Liver (tissue), 9 donors: ENCODE data around the gene BPIFB4. TPM values are rescaled to one million over a fixed set of nuclear protein-coding genes. Genes with fewer than 3 reads are reported as not detected.

Experiments
- DNase-seq: peaks from one replicate; pipeline ENCODE4 v3.0.0-alpha.2; 2017; ENCODE audit warnings: low spot score
- H3K27ac ChIP-seq, 2 donors: one replicate each; pipeline ENCODE4 v1.7.0; 2013; ENCODE audit warnings: inconsistent platforms in 2 of 2, low read length in 2 of 2, control low read depth in 1 of 2, low read depth in 1 of 2, mild to moderate bottlenecking in 1 of 2
- H3K27me3 ChIP-seq, 4 donors: one replicate each; pipeline versions ENCODE4 v1.6.1 to v1.7.0; 2013; ENCODE audit warnings: low read length in 3 of 4, inconsistent platforms in 1 of 4, mild to moderate bottlenecking in 1 of 4, moderate library complexity in 1 of 4; ENCODE audit not compliant: control insufficient read depth in 4 of 4, insufficient read depth in 4 of 4
- H3K36me3 ChIP-seq, 4 donors: one replicate each; pipeline versions ENCODE4 v1.6.1 to v1.7.0; 2013; ENCODE audit warnings: low read length in 3 of 4, mild to moderate bottlenecking in 3 of 4, low read depth in 1 of 4, moderate library complexity in 1 of 4; ENCODE audit not compliant: control insufficient read depth in 4 of 4, insufficient read depth in 3 of 4
- H3K4me1 ChIP-seq, 4 donors: one replicate each; pipeline versions ENCODE4 v1.6.1 to v1.7.0; 2013; ENCODE audit warnings: low read length in 3 of 4, mild to moderate bottlenecking in 3 of 4, moderate library complexity in 1 of 4; ENCODE audit not compliant: control insufficient read depth in 4 of 4, insufficient read depth in 4 of 4
- H3K4me3 ChIP-seq, 3 donors: one replicate each; pipeline versions ENCODE4 v1.6.1 to v1.7.0; 2013; ENCODE audit warnings: low read length in 3 of 3, control low read depth in 1 of 3, low read depth in 1 of 3, mild to moderate bottlenecking in 1 of 3
- H3K9ac ChIP-seq, 2 donors: one replicate each; pipeline ENCODE4 v1.7.0; 2013; ENCODE audit warnings: low read length in 2 of 2, mild to moderate bottlenecking in 2 of 2, moderate library complexity in 2 of 2, control low read depth in 1 of 2, low read depth in 1 of 2
- H3K9me3 ChIP-seq, 4 donors: one replicate each; pipeline versions ENCODE4 v1.6.1 to v1.7.0; 2013; ENCODE audit warnings: low read length in 3 of 4; ENCODE audit not compliant: control insufficient read depth in 4 of 4
- ATF3 ChIP-seq: IDR thresholded peaks from 2 replicates; pipeline ENCODE4 v1.6.1; 2016; ENCODE audit warnings: antibody characterized with exemption
- CTCF ChIP-seq: fragments of 150-350 bp; IDR thresholded peaks from 2 replicates; pipeline ENCODE4 v1.5.1; 2017; ENCODE audit warnings: improper control_type of control experiment, low read depth, low read length; ENCODE audit not compliant: missing input control
- EGR1 ChIP-seq, 2 donors: IDR thresholded peaks; 2 replicates each; pipeline ENCODE4 v1.6.1; 2016 to 2018; ENCODE audit warnings: antibody characterized with exemption in 2 of 2, low read depth in 2 of 2
- FOXA1 ChIP-seq: IDR thresholded peaks from 2 replicates; pipeline ENCODE4 v1.6.1; 2016; ENCODE audit warnings: antibody characterized with exemption
- FOXA2 ChIP-seq: IDR thresholded peaks from 2 replicates; pipeline ENCODE4 v1.6.1; 2016; ENCODE audit warnings: antibody characterized with exemption
- GABPA ChIP-seq, 2 donors: IDR thresholded peaks in 1 of 2; conservative IDR thresholded peaks in 1 of 2; 2 replicates each; pipeline ENCODE4 v1.6.1; 2016; ENCODE audit warnings: antibody characterized with exemption in 2 of 2, mild to moderate bottlenecking in 1 of 2, moderate library complexity in 1 of 2
- HNF4A ChIP-seq, 2 donors: conservative IDR thresholded peaks; 2 replicates each; pipeline ENCODE4 v1.6.1; 2016; ENCODE audit warnings: antibody characterized with exemption in 2 of 2, mild to moderate bottlenecking in 2 of 2
- HNF4G ChIP-seq: IDR thresholded peaks from 2 replicates; pipeline ENCODE4 v1.6.1; 2016; ENCODE audit warnings: antibody characterized with exemption
- JUND ChIP-seq, 2 donors: IDR thresholded peaks; 2 replicates each; pipeline ENCODE4 v1.6.1; 2016; ENCODE audit warnings: antibody characterized with exemption in 2 of 2
- MAX ChIP-seq: IDR thresholded peaks from 2 replicates; pipeline ENCODE4 v1.6.1; 2016; ENCODE audit warnings: antibody characterized with exemption
- REST ChIP-seq: IDR thresholded peaks from 2 replicates; pipeline ENCODE4 v1.6.1; 2016; ENCODE audit warnings: antibody characterized with exemption, mild to moderate bottlenecking
- RXRA ChIP-seq, 2 donors: IDR thresholded peaks; 2 replicates each; pipeline ENCODE4 v1.6.1; 2017 to 2018; ENCODE audit warnings: antibody characterized with exemption in 2 of 2, mild to moderate bottlenecking in 1 of 2
- SP1 ChIP-seq: IDR thresholded peaks from 2 replicates; pipeline ENCODE4 v1.6.1; 2018; ENCODE audit warnings: antibody characterized with exemption, mild to moderate bottlenecking
- TAF1 ChIP-seq: conservative IDR thresholded peaks from 2 replicates; pipeline ENCODE4 v1.6.1; 2016; ENCODE audit warnings: antibody characterized with exemption, mild to moderate bottlenecking
- YY1 ChIP-seq: IDR thresholded peaks from 2 replicates; pipeline ENCODE4 v1.6.1; 2016; ENCODE audit warnings: antibody characterized with exemption, mild to moderate bottlenecking
- ZBTB33 ChIP-seq: IDR thresholded peaks from 2 replicates; pipeline ENCODE4 v1.6.1; 2016; ENCODE audit warnings: antibody characterized with exemption
- WGBS: extraction: QIAGEN DNeasy Blood & Tissue Kit; methylation state at CpG from one replicate; pipeline ENCODE4 v1.1.7; 2013; 5-methylcytosine and 5-hydroxymethylcytosine counted together
- polyA plus RNA-seq, 2 donors: library from polyadenylated mRNA; stranded (reverse) in 1 of 2; unstranded in 1 of 2; fragments of 200-250 nt in 1 of 2; fragments of >200 nt in 1 of 2; fragmentation: Nextera tagmentation in 1 of 2; extraction: Ambion mirVana in 1 of 2; gene quantifications; one replicate each; pipeline versions ENCODE4 v1.2.1 to v1.2.3, GENCODE V29; 2013 to 2015
- total RNA-seq, 2 donors: library from RNA; depleted of rRNA; stranded (reverse); fragments of >200 nt; gene quantifications; one replicate each; pipeline ENCODE4 v1.2.3, GENCODE V29; 2014
- donor health status: healthy.
- donor health status: healthy.
- donor health status: healthy.
- donor health status: healthy.
- donor health status: healthy.

The BPIFB4 gene
- total and polyA plus RNA-seq, 4 donors = 0.16 TPM; not detected in 3

GRCh38 chr20:33070111-33071053 lies 9.1 kb upstream of the BPIFB4 start:
- no peaks in the 10 kb centered on the region for H3K4me1 ChIP-seq
- no peak overlapping the region for H3K4me3 ChIP-seq
- 83% methylated on average over 19 of the region's 19 CpGs for WGBS
- no peaks in the 10 kb centered on the region for H3K36me3 ChIP-seq
- no peaks in the 10 kb centered on the region for H3K9me3 ChIP-seq
- H3K27me3 ChIP-seq = no peaks in the 10 kb centered on the region
- no peak overlapping the region for H3K27ac ChIP-seq
- no peak for DNase-seq
- H3K9ac ChIP-seq = no peak overlapping the region
- no peak for TF ChIP-seq SP1
- TF ChIP-seq HNF4G = no peak
- no peak for TF ChIP-seq ATF3
- TF ChIP-seq RXRA (IDR thresholded peaks at IDR 0.05) = no peak
- no peak for TF ChIP-seq ZBTB33
- no peak for TF ChIP-seq TAF1
- no peak for TF ChIP-seq HNF4A (conservative IDR thresholded peaks at IDR 0.05)
- no peak for TF ChIP-seq REST
- TF ChIP-seq YY1 = no peak
- TF ChIP-seq FOXA2 = no peak
- no peak for TF ChIP-seq EGR1 (IDR thresholded peaks at IDR 0.05; ENCODE audit: low read depth in 2 of 2)

- Histone ChIP-seq H3K9me3 (no peaks in the 10 kb centered on the region), H3K36me3 (no peaks in the 10 kb centered on the region), H3K9ac (no peak overlapping the region), H3K4me1 (no peaks in the 10 kb centered on the region), H3K4me3 (no peak overlapping the region), H3K27ac (no peak overlapping the region), H3K27me3 (no peaks in the 10 kb centered on the region)
- WGBS = 87% methylated on average over 5 of the region's 5 CpGs
- no peak for DNase-seq
- TF ChIP-seq FOXA1 (no peak), EGR1 (IDR thresholded peaks at IDR 0.05; ENCODE audit: low read depth in 2 of 2) (no peak), MAX (no peak), SP1 (no peak), JUND (IDR thresholded peaks at IDR 0.05) (no peak), TAF1 (no peak), GABPA (IDR thresholded peaks at IDR 0.05 in 1 of 2, conservative IDR thresholded peaks at IDR 0.05 in 1 of 2) (no peak), RXRA (IDR thresholded peaks at IDR 0.05) (no peak), ZBTB33 (no peak), ATF3 (no peak), HNF4G (no peak), HNF4A (conservative IDR thresholded peaks at IDR 0.05) (no peak), CTCF (no peak)
Observed at GRCh38 chr20:33071198-33071597, 8.2 kb upstream of the BPIFB4 start.
